ENCODE data around the gene GRIK1. TPM values are rescaled to one million over a fixed set of nuclear protein-coding genes. Genes with fewer than 3 reads are reported as not detected.

Gene GRIK1
- total RNA-seq, 4 donors from 2014 or later = 0.44 to 4.1 (median 2.6) TPM

DNA sequence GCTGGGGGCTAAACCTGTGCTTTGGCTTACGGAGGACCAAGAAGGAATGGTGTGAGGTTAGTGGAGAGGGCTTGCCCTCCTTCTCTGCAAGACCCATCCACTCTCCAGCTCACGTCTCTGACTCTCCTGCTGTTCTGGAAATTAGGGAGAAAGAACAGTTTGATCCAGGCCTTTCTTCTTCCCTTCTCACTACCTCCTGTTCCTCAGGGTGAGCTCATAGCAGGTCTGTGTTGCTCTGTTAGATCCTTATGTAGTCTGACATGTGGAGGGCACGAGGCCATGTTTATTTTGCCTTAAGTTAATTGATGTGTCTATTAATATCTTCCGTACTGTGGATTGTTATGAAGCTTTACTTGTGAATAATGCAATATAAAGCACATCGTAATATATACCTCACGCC, 315.0 kb downstream of the GRIK1 start:
- TF ChIP-seq, protein P1, sequence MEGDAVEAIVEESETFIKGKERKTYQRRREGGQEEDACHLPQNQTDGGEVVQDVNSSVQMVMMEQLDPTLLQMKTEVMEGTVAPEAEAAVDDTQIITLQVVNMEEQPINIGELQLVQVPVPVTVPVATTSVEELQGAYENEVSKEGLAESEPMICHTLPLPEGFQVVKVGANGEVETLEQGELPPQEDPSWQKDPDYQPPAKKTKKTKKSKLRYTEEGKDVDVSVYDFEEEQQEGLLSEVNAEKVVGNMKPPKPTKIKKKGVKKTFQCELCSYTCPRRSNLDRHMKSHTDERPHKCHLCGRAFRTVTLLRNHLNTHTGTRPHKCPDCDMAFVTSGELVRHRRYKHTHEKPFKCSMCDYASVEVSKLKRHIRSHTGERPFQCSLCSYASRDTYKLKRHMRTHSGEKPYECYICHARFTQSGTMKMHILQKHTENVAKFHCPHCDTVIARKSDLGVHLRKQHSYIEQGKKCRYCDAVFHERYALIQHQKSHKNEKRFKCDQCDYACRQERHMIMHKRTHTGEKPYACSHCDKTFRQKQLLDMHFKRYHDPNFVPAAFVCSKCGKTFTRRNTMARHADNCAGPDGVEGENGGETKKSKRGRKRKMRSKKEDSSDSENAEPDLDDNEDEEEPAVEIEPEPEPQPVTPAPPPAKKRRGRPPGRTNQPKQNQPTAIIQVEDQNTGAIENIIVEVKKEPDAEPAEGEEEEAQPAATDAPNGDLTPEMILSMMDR (IDR thresholded peaks at IDR 0.05) = no peak
- TF ChIP-seq EP300 (IDR thresholded peaks at IDR 0.05) (no peak), POLR2A (IDR thresholded peaks at IDR 0.05) (no peak)
- H3K36me3 ChIP-seq = no peaks in the 10 kb centered on the region
- no peaks in the 10 kb centered on the region for H3K4me1 ChIP-seq
- 88 to 92% methylated on average over 6 of the region's 6 CpGs for WGBS, 2 donors
- no peak overlapping the region for H3K4me3 ChIP-seq
- H3K27me3 ChIP-seq = no peaks in the 10 kb centered on the region
- DNase-seq (ENCODE audit: low spot score in 2 of 2) = no peak
- H3K27ac ChIP-seq = no peak overlapping the region
- no peaks in the 10 kb centered on the region for H3K9me3 ChIP-seq

DNA sequence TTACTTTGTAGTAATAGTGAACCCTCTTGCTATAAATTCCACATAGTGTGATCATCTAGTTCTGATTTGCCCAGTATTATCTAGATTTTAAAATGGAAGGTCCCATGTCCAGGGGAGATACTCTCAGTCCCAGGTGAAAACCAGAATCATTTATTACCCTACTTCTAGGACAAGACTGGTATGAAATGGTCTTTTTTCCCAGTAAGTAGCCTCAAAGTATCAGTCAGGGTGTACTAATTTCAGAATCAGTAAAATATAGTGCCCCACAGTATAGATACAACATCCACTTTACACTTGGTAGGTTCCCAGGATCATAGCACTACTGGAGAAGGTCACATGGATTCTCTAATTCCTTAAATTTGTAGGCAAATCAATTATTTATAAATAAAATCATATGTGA, 318.3 kb downstream of the GRIK1 start:
- DNase-seq (ENCODE audit: low spot score in 2 of 2) = no peak
- H3K27ac ChIP-seq = no peak overlapping the region
- H3K4me1 ChIP-seq = no peaks in the 10 kb centered on the region
- no peaks in the 10 kb centered on the region for H3K27me3 ChIP-seq
- H3K9me3 ChIP-seq = no peaks in the 10 kb centered on the region
- H3K36me3 ChIP-seq = no peaks in the 10 kb centered on the region
- TF ChIP-seq, protein P1 (IDR thresholded peaks at IDR 0.05) = no peak
- TF ChIP-seq EP300 (IDR thresholded peaks at IDR 0.05) = no peak
- no peak for TF ChIP-seq POLR2A (IDR thresholded peaks at IDR 0.05)
- H3K4me3 ChIP-seq = no peak overlapping the region

DNA sequence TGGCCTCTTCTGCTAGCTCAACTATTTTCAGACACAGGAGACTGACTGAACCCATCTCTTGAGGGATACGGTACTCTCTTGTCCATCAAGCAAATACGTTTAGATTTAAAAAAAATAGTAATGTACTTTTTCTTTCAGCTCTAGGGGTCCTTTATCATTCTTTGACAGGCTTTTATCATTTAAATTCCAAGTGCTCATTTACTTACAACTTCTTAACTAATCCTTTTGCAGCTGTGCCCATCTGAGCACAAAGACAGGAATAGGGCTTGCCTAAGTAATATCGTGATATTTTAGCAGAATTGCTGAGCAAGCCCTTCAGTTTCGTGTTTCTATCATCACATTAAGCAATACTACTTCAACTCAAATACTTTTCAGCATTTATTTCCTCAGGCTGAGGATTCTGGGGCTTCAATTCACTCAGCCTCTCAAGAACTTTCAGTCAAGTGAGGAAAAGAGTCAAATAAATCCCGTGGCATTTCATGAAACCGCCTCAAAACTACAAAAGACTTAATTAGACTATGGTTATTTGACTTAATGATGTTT, 323.5 kb downstream of the GRIK1 start:
- no peaks in the 10 kb centered on the region for H3K36me3 ChIP-seq
- TF ChIP-seq, protein P1 (IDR thresholded peaks at IDR 0.05) = no peak
- TF ChIP-seq POLR2A (IDR thresholded peaks at IDR 0.05) = no peak
- no peak for TF ChIP-seq EP300 (IDR thresholded peaks at IDR 0.05)
- H3K27me3 ChIP-seq = no peaks in the 10 kb centered on the region
- WGBS, 2 donors = 49 to 60% methylated on average over 6 of the region's 6 CpGs
- H3K4me1 ChIP-seq = no peaks in the 10 kb centered on the region
- no peak overlapping the region for H3K4me3 ChIP-seq
- no peak for DNase-seq (ENCODE audit: low spot score in 2 of 2)
- no peak overlapping the region for H3K27ac ChIP-seq
- no peaks in the 10 kb centered on the region for H3K9me3 ChIP-seq

DNA sequence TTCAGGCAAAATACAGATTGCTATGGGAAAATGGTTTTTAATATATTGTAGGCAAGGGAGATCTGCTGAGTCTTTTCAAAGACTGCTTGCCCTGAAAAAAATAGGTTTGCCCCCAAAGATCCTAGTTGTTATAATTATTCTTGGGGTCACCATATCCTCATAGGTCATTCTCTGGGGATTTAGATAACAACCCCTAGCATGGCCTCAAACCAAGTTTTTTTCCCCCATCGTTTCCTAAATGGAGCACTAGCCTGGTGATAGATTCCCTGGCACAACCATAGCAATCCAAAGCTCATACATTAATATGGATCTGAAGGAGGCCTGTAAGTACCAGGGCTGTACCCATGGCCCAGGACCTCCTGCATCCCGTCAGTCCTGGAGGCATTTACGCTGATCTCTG, 325.9 kb downstream of the GRIK1 start:
- Histone ChIP-seq H3K36me3 (no peaks in the 10 kb centered on the region), H3K9me3 (no peaks in the 10 kb centered on the region), H3K27me3 (no peaks in the 10 kb centered on the region), H3K27ac (no peak overlapping the region), H3K4me3 (no peak overlapping the region), H3K4me1 (no peaks in the 10 kb centered on the region)
- DNase-seq (ENCODE audit: low spot score in 2 of 2) = no peak
- TF ChIP-seq EP300 (IDR thresholded peaks at IDR 0.05) (no peak), POLR2A (IDR thresholded peaks at IDR 0.05) (no peak)
- TF ChIP-seq, protein P1 (IDR thresholded peaks at IDR 0.05) = no peak
- 85 to 89% methylated on average over 3 of the region's 3 CpGs for WGBS, 2 donors

DNA sequence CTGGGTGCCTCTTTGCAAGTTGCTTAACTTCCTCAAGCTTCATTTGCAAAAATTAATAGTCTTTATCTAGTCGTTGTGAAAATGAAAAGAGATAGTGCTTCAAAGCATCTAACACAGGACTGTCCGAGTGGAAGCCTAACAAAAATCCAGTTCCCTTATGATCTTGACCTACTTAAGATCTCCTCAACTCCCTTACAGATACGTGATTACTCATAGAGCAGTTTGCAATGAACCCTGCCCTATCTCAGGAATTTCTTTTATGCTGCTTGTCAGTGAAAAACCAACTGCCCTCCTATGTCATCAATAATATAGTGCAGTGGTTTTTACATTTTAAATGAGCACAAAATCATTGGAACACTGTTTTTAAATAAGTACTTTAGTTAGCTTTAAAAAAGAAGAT, 326.8 kb downstream of the GRIK1 start:
- DNase-seq (ENCODE audit: low spot score in 2 of 2) = no peak
- no peaks in the 10 kb centered on the region for H3K27me3 ChIP-seq
- 43 to 57% methylated on average over 3 of the region's 3 CpGs for WGBS, 2 donors
- TF ChIP-seq, protein P1 (IDR thresholded peaks at IDR 0.05) = no peak
- TF ChIP-seq EP300 (IDR thresholded peaks at IDR 0.05) (no peak), POLR2A (IDR thresholded peaks at IDR 0.05) (no peak)
- no peaks in the 10 kb centered on the region for H3K9me3 ChIP-seq
- no peaks in the 10 kb centered on the region for H3K4me1 ChIP-seq
- H3K36me3 ChIP-seq = no peaks in the 10 kb centered on the region
- no peak overlapping the region for H3K27ac ChIP-seq
- H3K4me3 ChIP-seq = no peak overlapping the region

All from tibial nerve (tissue), 4 donors.